Mesenchymal stem cell (in vitro differentiated cells and primary cell): ENCODE measurements around the gene SHC3.

Source experiments
- DNase-seq: peaks from one replicate; pipeline ENCODE4 v3.0.0-alpha.2; 2013
- H2AFZ ChIP-seq: one replicate; pipeline ENCODE4 v1.6.1; 2013; ENCODE audit warnings: low read depth, mild to moderate bottlenecking, control low read depth, inconsistent platforms, low read length, moderate library complexity
- H2AK5ac ChIP-seq: 2 replicates; pipeline ENCODE4 v1.6.1; 2013; ENCODE audit warnings: low read length, moderate library complexity, mild to moderate bottlenecking, inconsistent platforms; ENCODE audit not compliant: severe bottlenecking
- H2BK120ac ChIP-seq: one replicate; pipeline ENCODE4 v1.6.1; 2013; ENCODE audit warnings: low read depth, mild to moderate bottlenecking, inconsistent platforms, low read length, moderate library complexity
- H2BK12ac ChIP-seq, 2 experiments: one replicate each; pipeline ENCODE4 v1.6.1; 2013; ENCODE audit warnings: inconsistent platforms in 2 of 2, low read length in 2 of 2, mild to moderate bottlenecking in 2 of 2, moderate library complexity in 2 of 2, control low read depth in 1 of 2
- H2BK15ac ChIP-seq: one replicate; pipeline ENCODE4 v1.6.1; 2013; ENCODE audit warnings: mild to moderate bottlenecking, low read depth, inconsistent platforms; ENCODE audit not compliant: poor library complexity, severe bottlenecking
- H2BK5ac ChIP-seq: 2 replicates; pipeline ENCODE4 v1.6.1; 2013; ENCODE audit warnings: low read depth, mild to moderate bottlenecking, low read length, control low read depth, inconsistent platforms; ENCODE audit not compliant: poor library complexity, severe bottlenecking
- H3K14ac ChIP-seq, 2 experiments: one replicate each; pipeline ENCODE4 v1.6.1; 2013; ENCODE audit warnings: inconsistent platforms in 2 of 2, low read length in 2 of 2, control low read depth in 1 of 2, mild to moderate bottlenecking in 1 of 2, moderate library complexity in 1 of 2
- H3K18ac ChIP-seq, 2 experiments: one replicate each; pipeline ENCODE4 v1.6.1; 2013; ENCODE audit warnings: inconsistent platforms in 2 of 2, low read length in 2 of 2, control low read depth in 1 of 2, low read depth in 1 of 2, mild to moderate bottlenecking in 1 of 2
- H3K23ac ChIP-seq, 2 experiments: one replicate each; pipeline ENCODE4 v1.6.1; 2013; ENCODE audit warnings: inconsistent platforms in 2 of 2, low read length in 2 of 2, mild to moderate bottlenecking in 2 of 2, moderate library complexity in 2 of 2, control low read depth in 1 of 2
- H3K27ac ChIP-seq: 2 replicates; pipeline ENCODE4 v1.5.1; 2013; ENCODE audit warnings: mild to moderate bottlenecking, moderate library complexity, low read length, control low read depth, inconsistent platforms; ENCODE audit not compliant: poor library complexity, severe bottlenecking
- H3K27me3 ChIP-seq, 2 experiments: 2 replicates each; pipeline versions ENCODE4 v1.6.1 to v1.7.0; 2013; ENCODE audit warnings: low read length in 2 of 2, mild to moderate bottlenecking in 2 of 2, moderate library complexity in 2 of 2, control low read depth in 1 of 2, inconsistent platforms in 1 of 2; ENCODE audit not compliant: control insufficient read depth in 1 of 2, insufficient read depth in 1 of 2
- H3K36me3 ChIP-seq, 2 experiments: 2 replicates each; pipeline versions ENCODE4 v1.6.1 to v1.7.0; 2013; ENCODE audit warnings: low read length in 2 of 2, control low read depth in 1 of 2, inconsistent platforms in 1 of 2, low read depth in 1 of 2, mild to moderate bottlenecking in 1 of 2; ENCODE audit not compliant: insufficient read depth in 2 of 2, control insufficient read depth in 1 of 2
- H3K4ac ChIP-seq, 2 experiments: one replicate each; pipeline ENCODE4 v1.6.1; 2013; ENCODE audit warnings: inconsistent platforms in 2 of 2, low read length in 2 of 2, mild to moderate bottlenecking in 2 of 2, moderate library complexity in 2 of 2, control low read depth in 1 of 2, low read depth in 1 of 2
- H3K4me1 ChIP-seq: 2 replicates; pipeline ENCODE4 v1.6.1; 2013; ENCODE audit warnings: low read depth, low read length, control low read depth; ENCODE audit not compliant: control insufficient read depth, insufficient read depth
- H3K4me2 ChIP-seq: 2 replicates; pipeline ENCODE4 v1.6.1; 2013; ENCODE audit warnings: low read length, mild to moderate bottlenecking, inconsistent platforms; ENCODE audit not compliant: poor library complexity, severe bottlenecking
- H3K4me3 ChIP-seq, 2 experiments: 2 replicates each; pipeline versions ENCODE4 v1.5.1 to v1.7.0; 2013; ENCODE audit warnings: low read length in 2 of 2, mild to moderate bottlenecking in 2 of 2, control low read depth in 1 of 2, low read depth in 1 of 2; ENCODE audit not compliant: insufficient read depth in 1 of 2
- H3K79me1 ChIP-seq: replicated peaks from 2 replicates; pipeline ENCODE4 v1.6.1; 2013; ENCODE audit warnings: mild to moderate bottlenecking, control low read depth, low read length, inconsistent platforms; ENCODE audit not compliant: poor library complexity, severe bottlenecking
- H3K9ac ChIP-seq: 2 replicates; pipeline ENCODE4 v1.7.0; 2013; ENCODE audit warnings: mild to moderate bottlenecking, low read length, moderate library complexity
- H3K9me3 ChIP-seq: 2 replicates; pipeline ENCODE4 v1.7.0; 2013; ENCODE audit warnings: mild to moderate bottlenecking, low read length; ENCODE audit not compliant: control insufficient read depth
- H4K8ac ChIP-seq: one replicate; pipeline ENCODE4 v1.6.1; 2013; ENCODE audit warnings: inconsistent platforms, mild to moderate bottlenecking, low read length, moderate library complexity
- H4K91ac ChIP-seq: one replicate; pipeline ENCODE4 v1.6.1; 2013; ENCODE audit warnings: mild to moderate bottlenecking, low read length, inconsistent platforms
- WGBS: methylation state at CpG from one replicate; pipeline ENCODE4 v1.1.7; 2013; ENCODE audit warnings: mixed read lengths; 5-methylcytosine and 5-hydroxymethylcytosine counted together

SHC3 gene

GRCh38 chr9:89167788-89168187 is 10.8 kb downstream of the SHC3 start:
- Histone ChIP-seq H3K23ac (no peak overlapping the region), H3K9ac (no peak overlapping the region), H3K36me3 (peaks cover 0 to 9% of the 10 kb centered on the region in 2 experiments), H3K79me1 (peaks cover 33% of the 10 kb centered on the region), H3K4me3 (no peak overlapping the region), H3K4me2 (no peak overlapping the region), H2BK120ac (no peak overlapping the region), H3K4ac (no peak overlapping the region), H2AK5ac (no peak overlapping the region), H2BK15ac (no peak overlapping the region), H3K27ac (no peak overlapping the region), H3K27me3 (no peaks in the 10 kb centered on the region), H3K4me1 (peaks cover 1% of the 10 kb centered on the region), H3K18ac (no peak overlapping the region), H3K9me3 (peaks cover 2% of the 10 kb centered on the region), H2AFZ (no peak overlapping the region), H4K91ac (no peak overlapping the region), H4K8ac (no peak overlapping the region), H2BK5ac (no peak overlapping the region), H2BK12ac (no peak overlapping the region), H3K14ac (no peak overlapping the region)
- DNase-seq, result no peak
- WGBS, result 93% methylated on average over 5 of the region's 5 CpGs

- Histone ChIP-seq H3K4me2 (no peak overlapping the region), H2BK5ac (no peak overlapping the region), H3K27ac (no peak overlapping the region), H3K4me1 (no peaks in the 10 kb centered on the region), H2BK12ac (no peak overlapping the region), H3K9me3 (peaks cover 2% of the 10 kb centered on the region), H2AFZ (no peak overlapping the region), H3K18ac (no peak overlapping the region), H3K36me3 (peaks cover 0 to 8% of the 10 kb centered on the region in 2 experiments), H3K27me3 (no peaks in the 10 kb centered on the region), H3K4me3 (no peak overlapping the region), H3K14ac (no peak overlapping the region), H3K23ac (no peak overlapping the region), H2BK15ac (no peak overlapping the region), H3K9ac (no peak overlapping the region), H2BK120ac (no peak overlapping the region), H3K79me1 (peaks cover 29% of the 10 kb centered on the region), H3K4ac (no peak overlapping the region), H4K8ac (no peak overlapping the region), H2AK5ac (no peak overlapping the region), H4K91ac (no peak overlapping the region)
- DNase-seq, result no peak
- WGBS, result 98% methylated on average over 3 of the region's 4 CpGs
Measured at GRCh38 chr9:89166852-89167251, 11.8 kb downstream of the SHC3 start.

- Histone ChIP-seq H2BK12ac (no peak overlapping the region), H3K79me1 (peaks cover 28% of the 10 kb centered on the region), H4K8ac (no peak overlapping the region), H3K4me2 (no peak overlapping the region), H2BK120ac (no peak overlapping the region), H3K9ac (peak overlapping the region; percentile 77), H3K36me3 (peaks cover 0 to 6% of the 10 kb centered on the region in 2 experiments), H3K27me3 (no peaks in the 10 kb centered on the region), H3K18ac (no peak overlapping the region), H3K14ac (peak overlapping the region in 1 of 2 experiments; percentile 41), H3K9me3 (peaks cover 2% of the 10 kb centered on the region), H3K4me1 (no peaks in the 10 kb centered on the region), H3K23ac (no peak overlapping the region), H2AFZ (no peak overlapping the region), H2BK15ac (peak overlapping the region; percentile 3), H3K27ac (no peak overlapping the region), H2AK5ac (no peak overlapping the region), H2BK5ac (no peak overlapping the region), H3K4me3 (no peak overlapping the region), H3K4ac (no peak overlapping the region), H4K91ac (no peak overlapping the region)
- 96% methylated on average over 6 of the region's 6 CpGs for WGBS
- DNase-seq, result no peak
Measured at GRCh38 chr9:89165880-89166279, 12.7 kb downstream of the SHC3 start.

- Histone ChIP-seq H3K27ac (no peak overlapping the region), H3K4me2 (no peak overlapping the region), H3K4ac (no peak overlapping the region), H2AK5ac (no peak overlapping the region), H3K14ac (no peak overlapping the region), H2AFZ (no peak overlapping the region), H4K8ac (no peak overlapping the region), H3K27me3 (no peaks in the 10 kb centered on the region), H2BK120ac (no peak overlapping the region), H3K18ac (no peak overlapping the region), H2BK12ac (no peak overlapping the region), H3K4me1 (no peaks in the 10 kb centered on the region), H4K91ac (no peak overlapping the region), H3K9me3 (peaks cover 2% of the 10 kb centered on the region), H3K36me3 (peaks cover 0 to 6% of the 10 kb centered on the region in 2 experiments), H3K4me3 (no peak overlapping the region), H3K23ac (no peak overlapping the region), H2BK15ac (no peak overlapping the region), H3K79me1 (peaks cover 27% of the 10 kb centered on the region), H3K9ac (peak overlapping the region; percentile 77), H2BK5ac (no peak overlapping the region)
- no peak for DNase-seq
Measured at GRCh38 chr9:89165341-89165740, 13.3 kb downstream of the SHC3 start.
